Hematopoietic multipotent progenitor cell treated with erythropoietin and hydrocortisone succinate and interleukin-3 and kit ligand, for 6 days (in vitro differentiated cells): ENCODE data around the gene CNTNAP2.
"Not testable (repeated sequence)": the region's sequence is repeated elsewhere in the genome, so short reads cannot be mapped to it uniquely, and the experiment has no call there.

Experiments
- DNase-seq: peaks from one replicate; pipeline ENCODE4 v3.0.0-alpha.2; 2015

Gene CNTNAP2

DNA sequence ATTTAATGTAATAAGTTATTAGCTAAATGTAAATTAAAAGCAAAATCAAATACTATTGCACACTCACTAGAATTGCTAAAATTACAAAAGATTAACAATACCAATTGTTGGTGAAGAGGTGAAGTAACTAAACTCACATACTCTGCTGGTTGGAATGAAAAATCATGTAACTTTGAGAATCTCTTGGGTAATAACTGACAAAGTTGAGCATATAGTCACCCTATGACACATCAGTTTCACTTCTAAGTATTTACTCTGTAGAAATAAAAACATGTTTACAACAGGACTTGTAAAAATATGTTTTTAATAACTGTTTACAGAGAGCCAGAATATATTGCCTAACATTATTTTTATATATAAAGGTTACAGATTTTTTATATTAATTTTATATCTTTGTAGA lies 33.6 kb downstream of the CNTNAP2 start:
- DNase-seq, result no peak

GRCh38 chr7:146172112-146172511 lies 55.5 kb downstream of the CNTNAP2 start:
- DNase-seq, result no peak

GRCh38 chr7:146175716-146176115 lies 59.1 kb downstream of the CNTNAP2 start:
- DNase-seq, result no peak

- no peak for DNase-seq
These were observed 60.3 kb downstream of the CNTNAP2 start for GRCh38 chr7:146176860-146177259.

DNA sequence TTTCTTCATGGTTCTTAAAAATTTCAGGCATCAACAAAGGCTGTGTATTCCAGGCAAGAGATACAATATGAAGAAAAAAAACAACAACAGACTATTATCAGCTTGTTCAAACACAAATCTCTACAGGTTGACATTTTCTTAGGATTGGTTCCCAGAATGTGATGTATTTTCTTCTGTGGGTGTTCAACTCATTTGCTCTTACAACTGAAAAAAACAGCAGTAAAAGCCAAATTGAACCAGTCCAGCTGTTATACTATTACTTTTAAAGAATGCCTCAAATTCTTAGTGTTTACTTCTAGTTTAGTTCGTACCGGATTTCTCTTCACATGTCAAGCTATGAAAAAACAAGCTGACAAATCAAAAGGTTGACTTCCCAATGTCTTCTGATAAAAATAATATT lies 60.7 kb downstream of the CNTNAP2 start:
- DNase-seq, result no peak

DNA sequence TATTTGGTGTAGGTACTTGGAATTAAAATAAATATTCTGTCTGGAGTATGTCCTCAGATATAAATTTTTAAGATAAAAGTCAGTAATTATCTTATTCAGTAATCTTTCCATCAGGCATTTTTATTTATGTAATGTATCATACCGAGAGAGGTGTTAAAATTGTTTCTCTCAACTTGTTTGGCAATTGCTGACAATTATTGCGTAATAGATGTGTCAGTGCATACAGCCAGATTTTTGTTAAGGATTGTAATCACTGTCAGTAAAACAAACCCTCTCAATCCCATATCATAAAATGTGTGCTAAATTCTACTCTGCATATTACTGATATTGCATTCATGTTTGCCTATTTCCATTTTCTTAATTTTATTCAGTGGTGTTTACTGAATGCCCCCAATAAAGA lies 69.2 kb downstream of the CNTNAP2 start:
- DNase-seq, result peak; percentile 3

- not testable (repeated sequence) for DNase-seq
These were observed 74.8 kb downstream of the CNTNAP2 start for GRCh38 chr7:146191428-146191827.

GRCh38 chr7:146201945-146202344 lies 85.3 kb downstream of the CNTNAP2 start:
- DNase-seq, result no peak

GRCh38 chr7:146206270-146206669 lies 89.7 kb downstream of the CNTNAP2 start:
- no peak for DNase-seq

DNA sequence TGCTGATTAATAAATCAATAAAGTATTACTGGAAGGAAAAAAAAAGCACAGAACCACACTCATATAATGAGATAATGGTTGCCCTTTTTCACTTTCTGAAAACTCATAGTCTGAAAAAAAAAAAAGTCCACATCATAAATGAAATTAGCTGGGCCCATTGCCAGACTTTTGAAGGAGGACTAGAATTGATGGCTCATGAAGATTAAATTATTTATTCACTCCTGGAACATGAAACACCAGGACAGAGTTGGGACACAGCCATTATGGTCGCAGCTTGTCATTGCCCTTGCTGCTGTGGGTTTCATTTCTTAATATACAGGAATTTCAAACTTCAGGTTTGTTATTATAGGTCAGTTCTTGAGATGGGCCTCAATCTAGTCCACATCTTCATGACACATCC lies 91.9 kb downstream of the CNTNAP2 start:
- no peak for DNase-seq

GRCh38 chr7:146214842-146215241 lies 98.2 kb downstream of the CNTNAP2 start:
- DNase-seq, result no peak

- no peak for DNase-seq
These were observed 99.9 kb downstream of the CNTNAP2 start for GRCh38 chr7:146216396-146217041.

DNA sequence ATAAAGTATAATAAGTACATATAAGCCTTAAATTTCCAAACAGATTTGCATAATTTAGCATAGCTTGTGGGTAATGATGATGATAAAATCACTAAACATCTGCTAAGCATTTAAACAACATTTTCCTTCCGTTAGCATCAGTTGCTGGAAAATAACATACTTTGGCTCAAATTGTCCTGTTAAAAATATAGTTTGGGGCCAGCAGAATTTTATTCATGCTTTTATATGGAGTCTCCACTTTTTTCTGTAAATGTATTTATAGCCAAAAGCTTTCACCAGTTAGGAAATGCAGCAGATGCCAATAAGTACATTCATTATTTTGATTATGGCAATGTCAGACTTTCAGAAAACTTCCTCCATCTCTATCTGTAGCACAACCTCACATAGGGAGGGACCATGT lies 107.2 kb downstream of the CNTNAP2 start:
- no peak for DNase-seq

DNA sequence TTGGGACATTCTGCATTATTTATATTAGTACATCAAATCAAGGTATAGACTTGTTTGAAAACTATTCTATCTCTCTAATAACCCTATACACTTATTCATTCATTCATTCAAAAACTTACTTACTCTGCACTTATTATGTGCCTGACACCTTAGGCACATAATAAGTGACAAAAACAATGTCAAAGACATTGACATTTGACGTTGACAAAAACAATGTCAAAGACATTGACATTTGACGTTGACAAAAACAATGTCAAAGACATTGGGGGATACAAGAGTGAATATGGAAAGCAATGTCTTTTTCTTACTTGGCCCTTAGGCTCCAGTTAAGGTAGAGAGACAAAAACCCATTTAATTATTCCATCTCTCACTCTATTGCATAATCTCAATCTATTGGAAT lies 116.0 kb downstream of the CNTNAP2 start:
- no peak for DNase-seq

- no peak for DNase-seq
These were observed 118.6 kb downstream of the CNTNAP2 start for GRCh38 chr7:146235195-146235594.

- no peak for DNase-seq
These were observed 126.1 kb downstream of the CNTNAP2 start for GRCh38 chr7:146242661-146243060.

DNA sequence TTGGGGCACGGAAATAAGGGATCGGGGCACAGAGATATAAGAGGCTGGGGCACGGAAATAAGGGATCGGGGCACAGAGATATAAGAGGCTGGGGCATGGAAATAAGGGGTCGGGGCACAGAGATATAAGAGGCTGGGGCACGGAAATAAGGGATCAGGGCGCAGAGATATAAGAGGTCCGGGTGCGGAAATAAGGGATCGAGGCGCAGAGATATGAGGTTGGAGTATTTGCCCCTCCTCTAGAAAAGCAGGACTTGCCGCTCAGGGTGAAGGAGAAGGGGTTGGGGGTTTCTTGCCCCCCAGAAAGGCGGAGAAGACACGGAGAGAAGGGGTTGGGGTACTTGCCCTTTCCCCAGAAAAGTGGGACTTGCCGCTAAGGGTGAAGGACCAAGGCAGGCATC lies 131.4 kb downstream of the CNTNAP2 start:
- DNase-seq, result not testable (repeated sequence)

DNA sequence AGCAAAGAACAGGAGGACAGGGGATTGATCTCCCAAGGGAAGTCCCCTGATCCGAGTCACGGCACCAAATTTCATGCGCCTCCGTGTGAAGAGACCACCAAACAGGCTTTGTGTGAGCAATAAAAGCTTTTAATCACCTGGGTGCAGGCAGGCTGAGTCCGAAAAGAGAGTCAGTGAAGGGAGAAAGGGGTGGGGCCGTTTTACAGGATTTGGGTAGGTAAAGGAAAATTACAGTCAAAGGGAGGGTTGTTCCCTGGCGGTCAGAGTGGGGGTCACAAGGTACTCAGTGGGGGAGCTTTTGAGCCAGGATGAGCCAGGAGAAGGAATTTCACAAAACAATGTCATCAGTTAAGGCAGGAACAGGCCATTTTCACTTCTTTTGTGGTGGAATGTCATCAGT lies 132.1 kb downstream of the CNTNAP2 start:
- DNase-seq, result not testable (repeated sequence)

- DNase-seq, result no peak
These were observed 132.7 kb downstream of the CNTNAP2 start for GRCh38 chr7:146249272-146249671.

DNA sequence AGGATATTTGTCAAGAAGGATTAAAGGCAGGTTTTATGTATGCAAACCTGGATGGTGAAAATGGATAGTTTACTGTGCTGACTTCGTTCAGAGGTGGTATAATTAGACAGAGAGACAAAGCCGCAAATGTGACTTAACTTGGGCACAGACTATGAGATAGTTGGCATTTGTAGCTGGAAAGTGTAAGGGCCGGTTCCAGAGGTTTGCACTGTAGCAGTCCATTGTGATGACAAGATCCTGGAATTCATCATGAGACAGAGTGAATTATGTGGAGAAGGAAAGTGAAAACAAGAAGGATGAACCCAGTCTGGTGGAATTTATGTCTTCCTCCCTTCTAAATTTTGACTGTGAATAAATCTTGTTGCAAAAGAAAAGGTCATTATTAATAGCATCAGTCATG lies 139.0 kb downstream of the CNTNAP2 start:
- no peak for DNase-seq

DNA sequence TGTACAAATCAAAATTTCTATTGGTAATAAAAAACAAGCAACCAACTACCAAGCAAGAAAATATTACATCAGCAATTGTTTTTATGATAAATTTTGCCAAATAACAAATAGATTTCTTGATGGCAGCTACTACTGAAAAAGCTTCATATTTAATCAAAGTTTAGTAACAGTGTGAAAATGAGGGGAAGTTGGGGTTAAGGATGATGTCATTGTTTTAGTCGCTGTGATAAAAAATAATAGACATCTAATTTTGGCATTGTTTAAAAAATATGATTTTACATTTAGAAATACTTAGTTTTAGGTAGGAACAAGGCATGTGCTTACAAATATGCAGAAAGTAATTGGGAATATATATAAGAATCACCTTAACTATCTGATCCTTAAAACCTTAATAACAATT lies 145.9 kb downstream of the CNTNAP2 start:
- DNase-seq, result no peak

DNA sequence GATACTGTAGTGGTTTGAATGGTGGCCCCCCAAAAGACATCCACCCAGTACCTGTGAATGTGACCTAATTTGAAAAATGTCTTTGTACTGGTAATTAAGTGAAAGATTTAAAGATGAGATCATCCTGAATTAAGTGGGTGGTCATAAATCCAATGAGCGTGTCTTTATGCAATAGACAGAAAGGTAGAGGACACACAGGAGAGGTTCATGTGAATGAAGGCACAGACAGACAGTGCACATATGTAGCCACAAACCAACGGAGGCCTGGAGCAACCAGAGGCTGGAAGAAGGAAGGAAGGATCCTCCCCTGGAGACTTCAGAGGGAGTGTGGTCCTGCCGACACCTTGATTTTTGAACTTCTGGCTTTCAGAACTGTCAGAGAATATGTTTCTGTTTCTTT lies 160.3 kb downstream of the CNTNAP2 start:
- no peak for DNase-seq

DNA sequence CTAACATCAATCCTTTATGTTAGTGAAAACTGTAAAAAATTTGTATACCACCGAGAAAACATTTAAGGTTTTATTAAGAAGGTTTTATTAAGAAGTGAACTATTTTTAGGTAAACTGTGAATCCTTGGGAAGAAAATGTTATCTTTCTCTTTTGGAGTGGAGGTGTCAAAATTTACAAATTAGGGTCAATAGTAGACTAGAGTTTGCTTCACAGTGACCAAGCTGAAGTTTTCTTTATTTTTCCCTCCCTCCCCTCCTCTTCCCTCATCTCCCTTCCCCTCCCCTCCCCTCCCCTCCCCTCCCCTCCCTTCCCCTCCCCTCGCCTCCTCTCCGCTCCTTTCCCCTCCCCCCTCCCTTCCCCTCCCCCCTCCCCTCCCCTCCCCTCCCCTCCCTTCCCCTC lies 168.8 kb downstream of the CNTNAP2 start:
- DNase-seq, result no peak

- DNase-seq, result no peak
These were observed 174.1 kb downstream of the CNTNAP2 start for GRCh38 chr7:146290746-146291145.

- no peak for DNase-seq
These were observed 175.3 kb downstream of the CNTNAP2 start for GRCh38 chr7:146291900-146292299.

DNA sequence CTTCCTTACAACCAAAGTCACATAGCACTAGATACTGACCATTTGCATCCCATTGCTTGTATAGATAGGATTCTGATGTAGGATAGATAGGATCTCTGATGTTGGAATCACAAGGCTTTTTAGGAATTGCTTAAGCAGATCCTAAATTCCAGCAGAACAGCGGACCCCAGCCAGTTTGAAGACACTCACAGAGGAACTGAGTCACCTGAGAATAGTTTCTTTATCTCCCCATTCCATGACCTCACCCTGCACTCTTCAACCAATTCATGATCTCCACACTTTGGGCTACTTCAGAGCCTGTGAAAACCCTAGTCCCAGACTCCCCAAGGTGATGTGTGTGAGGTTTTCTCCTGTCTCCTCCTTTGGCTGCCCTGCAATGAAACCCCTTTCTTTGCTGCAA lies 179.4 kb downstream of the CNTNAP2 start:
- DNase-seq, result no peak
